Epithelial cell of proximal tubule (primary cell): ENCODE measurements around the gene TMEM214. TPM values are rescaled to one million over a fixed set of nuclear protein-coding genes. Genes with fewer than 3 reads are reported as not detected.
A peak's percentile ranks its signal among the peaks of the same experiment; 100 is the strongest.

Experiments used
- DNase-seq: peaks from one replicate; pipeline ENCODE4 v3.0.0-alpha.2; 2011; ENCODE audit warnings: low read depth
- H3K4me3 ChIP-seq: 2 replicates; pipeline ENCODE4 v1.5.1; 2011; ENCODE audit warnings: low read depth, mild to moderate bottlenecking, low read length
- CTCF ChIP-seq: conservative IDR thresholded peaks from 2 replicates; pipeline ENCODE4 v1.5.1; 2012; ENCODE audit warnings: low read depth, mild to moderate bottlenecking, low read length
- total RNA-seq: library from RNA; depleted of rRNA; stranded (reverse); fragments of >200 nt; gene quantifications from 2 replicates; pipeline ENCODE4 v1.2.3, GENCODE V29; 2015

Gene TMEM214
- total RNA-seq, 1 donor from 2014 or later = 11.2 TPM

DNA sequence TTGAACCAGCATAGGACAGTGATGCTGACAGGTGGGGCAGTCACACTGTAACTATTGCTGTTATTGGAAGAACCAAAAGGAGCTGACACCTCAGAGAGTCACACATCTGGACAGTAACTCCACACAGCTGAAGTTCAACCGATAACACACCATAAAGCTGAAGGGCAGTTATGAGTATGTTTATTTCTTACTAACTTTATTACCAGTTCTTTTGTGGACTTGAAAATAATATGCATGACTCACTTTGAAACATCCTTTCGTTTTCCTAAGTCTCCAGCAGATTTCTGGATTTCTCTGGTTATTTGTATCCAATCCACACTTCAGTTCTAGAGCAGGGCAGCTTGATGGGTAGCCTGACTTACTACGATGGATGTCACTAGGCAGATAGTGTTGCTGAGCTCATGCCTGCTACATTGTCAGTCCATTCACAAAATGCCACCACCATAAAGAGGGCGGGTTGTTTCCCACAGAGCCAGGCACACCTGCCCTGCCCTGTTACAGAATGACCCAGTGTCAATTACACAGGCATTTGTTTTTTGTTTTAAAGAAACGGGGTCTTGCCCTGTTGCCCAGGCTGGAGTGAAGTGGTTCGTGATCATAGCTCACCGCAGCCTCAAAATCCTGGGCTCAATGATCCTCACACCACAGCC is 10.3 kb downstream of the TMEM214 start:
- no peak for DNase-seq
- no peak for TF ChIP-seq CTCF
- no peak overlapping the region for H3K4me3 ChIP-seq

- DNase-seq = no peak
- TF ChIP-seq CTCF = no peak
- H3K4me3 ChIP-seq = peak overlapping the region; percentile 86
These were observed 16.9 kb downstream of the TMEM214 start for GRCh38 chr2:27049422-27050280.

- peak; percentile 37 for TF ChIP-seq CTCF
- peak overlapping the region; percentile 86 for H3K4me3 ChIP-seq
- DNase-seq = no peak
These were observed 17.7 kb downstream of the TMEM214 start for GRCh38 chr2:27050281-27050995.

GRCh38 chr2:27050996-27051901 is 18.5 kb downstream of the TMEM214 start, which contains the start of gene AGBL5:
AGBL5 (plus strand) TSS chr2:27051668; CDS start chr2:27052959, 1,291 bp downstream.
- TF ChIP-seq CTCF = no peak
- peak; percentile 88 for DNase-seq
- H3K4me3 ChIP-seq = peak within 1 kb of the TSS; percentile 86

GRCh38 chr2:27051902-27052645 is 19.3 kb downstream of the TMEM214 start:
- H3K4me3 ChIP-seq = peak overlapping the region; percentile 86
- no peak for TF ChIP-seq CTCF
- no peak for DNase-seq

DNA sequence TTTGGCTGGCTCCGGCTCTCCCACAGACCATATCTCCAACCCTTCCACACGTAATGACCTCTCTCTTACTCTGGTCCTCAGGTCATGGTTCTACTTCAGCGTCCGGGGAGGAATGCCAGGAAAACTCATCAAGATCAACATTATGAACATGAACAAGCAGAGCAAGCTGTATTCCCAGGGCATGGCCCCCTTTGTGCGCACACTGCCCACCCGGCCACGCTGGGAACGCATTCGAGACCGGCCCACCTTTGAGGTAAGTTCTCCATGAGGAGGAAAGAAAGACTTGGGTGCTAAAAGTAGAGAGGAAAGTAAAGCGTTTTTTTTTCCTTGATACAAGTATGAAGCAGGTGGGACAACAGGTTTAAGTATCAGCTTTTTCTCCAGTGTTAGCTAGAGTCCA is 20.6 kb downstream of the TMEM214 start:
- DNase-seq = no peak
- no peak for TF ChIP-seq CTCF
- no peak overlapping the region for H3K4me3 ChIP-seq
